Osteoblast (primary cell): Measurements from ENCODE around the gene SETDB1. TPM values are rescaled to one million over a fixed set of nuclear protein-coding genes. Genes with fewer than 3 reads are reported as not detected.

ENCODE experiments used
- DNase-seq: peaks from one replicate; pipeline ENCODE4 v3.0.0; 2011; ENCODE audit warnings: low spot score, mixed read lengths; ENCODE audit not compliant: insufficient read length; ENCODE audit errors: missing footprints
- H2AFZ ChIP-seq: 2 replicates; pipeline ENCODE4 v1.6.0; 2011; ENCODE audit warnings: mild to moderate bottlenecking, low read length
- H3K27ac ChIP-seq: 2 replicates; pipeline ENCODE4 v1.5.1; 2011; ENCODE audit warnings: mild to moderate bottlenecking, low read depth, low read length, moderate library complexity
- H3K27me3 ChIP-seq: 2 replicates; pipeline ENCODE4 v1.6.0; 2012; ENCODE audit warnings: mild to moderate bottlenecking, control low read depth, inconsistent platforms, low read length, moderate library complexity; ENCODE audit not compliant: insufficient read depth
- H3K36me3 ChIP-seq: 2 replicates; pipeline ENCODE4 v1.5.1; 2011; ENCODE audit warnings: mild to moderate bottlenecking, low read length, control low read depth, moderate library complexity; ENCODE audit not compliant: insufficient read depth
- H3K4me1 ChIP-seq: 2 replicates; pipeline ENCODE4 v1.5.1; 2011; ENCODE audit warnings: mild to moderate bottlenecking, low read length, control low read depth, moderate library complexity; ENCODE audit not compliant: insufficient read depth
- H3K4me2 ChIP-seq: 2 replicates; pipeline ENCODE4 v1.6.0; 2011; ENCODE audit warnings: mild to moderate bottlenecking, low read length; ENCODE audit not compliant: insufficient read depth
- H3K4me3 ChIP-seq: fragments of 200-600 bp; sonication (generic); 3 replicates; pipeline ENCODE4 v1.5.1; 2012; ENCODE audit warnings: mild to moderate bottlenecking, low read length, inconsistent platforms; ENCODE audit not compliant: insufficient read depth
- H3K79me2 ChIP-seq: 2 replicates; pipeline ENCODE4 v1.6.0; 2012; ENCODE audit warnings: mild to moderate bottlenecking, low read length, control low read depth, inconsistent platforms; ENCODE audit not compliant: insufficient read depth
- H3K9me3 ChIP-seq: 2 replicates; pipeline ENCODE4 v1.5.1; 2011; ENCODE audit warnings: low read depth, low read length, control low read depth
- H4K20me1 ChIP-seq: 2 replicates; pipeline ENCODE4 v1.6.0; 2012; ENCODE audit warnings: mild to moderate bottlenecking, low read length, control low read depth; ENCODE audit not compliant: insufficient read depth
- CTCF ChIP-seq: IDR thresholded peaks from 2 replicates; pipeline ENCODE4 v1.5.1; 2011; ENCODE audit warnings: mild to moderate bottlenecking, low read depth, low read length, moderate library complexity; ENCODE audit errors: extremely low read depth
- total RNA-seq: library from RNA; depleted of rRNA; stranded (reverse); fragments of >200 nt; gene quantifications from 2 replicates; pipeline ENCODE4 v1.2.3, GENCODE V29; 2012

SETDB1 gene
- total RNA-seq, 1 donor, result 42.3 TPM

GRCh38 chr1:151008244-151009205 is 82.4 kb downstream of the SETDB1 start, which contains the start of gene PRUNE1:
Gene PRUNE1 (plus strand): TSS chr1:151008449. CDS start chr1:151008633, 184 bp downstream.
- TF ChIP-seq CTCF, result no peak
- Histone ChIP-seq H3K79me2 (peaks cover 30% of the 10 kb centered on the region), H4K20me1 (no peaks in the 10 kb centered on the region), H3K4me3 (peak within 1 kb of the TSS; percentile 99), H2AFZ (peak within 1 kb of the TSS; percentile 99), H3K27ac (peak within 1 kb of the TSS; percentile 91), H3K4me1 (peaks cover 46% of the 10 kb centered on the region), H3K36me3 (no peaks in the 10 kb centered on the region), H3K4me2 (peak within 1 kb of the TSS; percentile 92), H3K27me3 (no peaks in the 10 kb centered on the region), H3K9me3 (no peaks in the 10 kb centered on the region)
- DNase-seq, result peak; percentile 97

- TF ChIP-seq CTCF, result no peak
These were observed 83.0 kb downstream of the SETDB1 start for GRCh38 chr1:151009206-151009587.

GRCh38 chr1:151009674-151010345 is 83.6 kb downstream of the SETDB1 start:
- no peaks in the 10 kb centered on the region for H3K36me3 ChIP-seq
- H4K20me1 ChIP-seq, result no peaks in the 10 kb centered on the region
- peaks cover 48% of the 10 kb centered on the region for H3K4me1 ChIP-seq
- peak overlapping the region; percentile 92 for H3K4me2 ChIP-seq
- H3K27ac ChIP-seq, result peak overlapping the region; percentile 91
- H3K9me3 ChIP-seq, result no peaks in the 10 kb centered on the region
- no peaks in the 10 kb centered on the region for H3K27me3 ChIP-seq
- no peak for TF ChIP-seq CTCF
- peak overlapping the region; percentile 99 for H3K4me3 ChIP-seq
- no peak for DNase-seq
- H3K79me2 ChIP-seq, result peaks cover 26% of the 10 kb centered on the region
- H2AFZ ChIP-seq, result no peak overlapping the region

More at GRCh38 chr1:151009206-151009587, 83.0 kb downstream of the SETDB1 start:
- H3K4me1 ChIP-seq, result peaks cover 49% of the 10 kb centered on the region
- H2AFZ ChIP-seq, result peak overlapping the region; percentile 99
- H3K4me2 ChIP-seq, result peak overlapping the region; percentile 92
- no peaks in the 10 kb centered on the region for H3K36me3 ChIP-seq
- H3K27ac ChIP-seq, result peak overlapping the region; percentile 91
- H3K9me3 ChIP-seq, result no peaks in the 10 kb centered on the region
- H3K27me3 ChIP-seq, result no peaks in the 10 kb centered on the region
- H3K4me3 ChIP-seq, result peak overlapping the region; percentile 99
- H3K79me2 ChIP-seq, result peaks cover 30% of the 10 kb centered on the region
- no peaks in the 10 kb centered on the region for H4K20me1 ChIP-seq
- peak; percentile 82 for DNase-seq

GRCh38 chr1:151010346-151010726 is 84.2 kb downstream of the SETDB1 start:
- no peak overlapping the region for H3K27ac ChIP-seq
- no peak for TF ChIP-seq CTCF

More at GRCh38 chr1:151010346-151010726, 84.2 kb downstream of the SETDB1 start:
- Histone ChIP-seq H3K4me2 (no peak overlapping the region), H3K36me3 (no peaks in the 10 kb centered on the region), H3K27me3 (no peaks in the 10 kb centered on the region), H3K79me2 (peaks cover 24% of the 10 kb centered on the region), H4K20me1 (no peaks in the 10 kb centered on the region), H2AFZ (no peak overlapping the region), H3K4me1 (peaks cover 45% of the 10 kb centered on the region), H3K9me3 (no peaks in the 10 kb centered on the region), H3K4me3 (no peak overlapping the region)
- no peak for DNase-seq
